B cell (primary cell): ENCODE measurements around the gene PLA2G5.

Experiments used
- EZH2 ChIP-seq: IDR thresholded peaks from 2 replicates; pipeline ENCODE4 v1.6.1; 2012; ENCODE audit warnings: borderline replicate concordance, low read depth, mild to moderate bottlenecking, moderate library complexity, low read length; ENCODE audit not compliant: insufficient read depth, poor library complexity, severe bottlenecking
- TF ChIP-seq, protein P1 (sequence below): fragments of 200-600 bp; IDR thresholded peaks from one replicate; pipeline ENCODE4 v1.8.0; 2022; ENCODE audit warnings: antibody characterized with exemption, mild to moderate bottlenecking

DNA sequence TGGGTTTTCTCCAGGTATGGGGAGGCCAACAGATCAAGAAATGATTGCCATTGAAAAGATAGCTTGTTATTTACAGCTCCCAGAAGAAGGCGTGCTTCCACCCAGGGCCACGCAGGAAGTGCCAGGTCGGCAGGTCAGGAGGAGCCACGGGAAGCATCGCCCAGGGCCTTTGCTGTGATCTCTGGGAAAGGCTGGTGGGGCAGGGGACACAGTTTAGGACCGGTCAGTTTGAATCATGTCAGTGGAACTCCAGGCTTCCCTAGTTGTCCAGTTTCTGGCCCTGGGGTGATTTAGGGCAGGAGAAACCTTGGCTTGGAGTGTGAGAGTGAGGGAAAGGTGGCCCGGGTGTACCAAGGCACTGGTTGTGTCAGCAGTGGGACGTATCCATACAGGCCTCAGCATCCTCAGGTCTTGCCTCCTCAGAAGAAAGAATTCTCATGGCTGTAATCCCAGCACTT lies 11.4 kb downstream of the PLA2G5 start:
- TF ChIP-seq, protein P1, sequence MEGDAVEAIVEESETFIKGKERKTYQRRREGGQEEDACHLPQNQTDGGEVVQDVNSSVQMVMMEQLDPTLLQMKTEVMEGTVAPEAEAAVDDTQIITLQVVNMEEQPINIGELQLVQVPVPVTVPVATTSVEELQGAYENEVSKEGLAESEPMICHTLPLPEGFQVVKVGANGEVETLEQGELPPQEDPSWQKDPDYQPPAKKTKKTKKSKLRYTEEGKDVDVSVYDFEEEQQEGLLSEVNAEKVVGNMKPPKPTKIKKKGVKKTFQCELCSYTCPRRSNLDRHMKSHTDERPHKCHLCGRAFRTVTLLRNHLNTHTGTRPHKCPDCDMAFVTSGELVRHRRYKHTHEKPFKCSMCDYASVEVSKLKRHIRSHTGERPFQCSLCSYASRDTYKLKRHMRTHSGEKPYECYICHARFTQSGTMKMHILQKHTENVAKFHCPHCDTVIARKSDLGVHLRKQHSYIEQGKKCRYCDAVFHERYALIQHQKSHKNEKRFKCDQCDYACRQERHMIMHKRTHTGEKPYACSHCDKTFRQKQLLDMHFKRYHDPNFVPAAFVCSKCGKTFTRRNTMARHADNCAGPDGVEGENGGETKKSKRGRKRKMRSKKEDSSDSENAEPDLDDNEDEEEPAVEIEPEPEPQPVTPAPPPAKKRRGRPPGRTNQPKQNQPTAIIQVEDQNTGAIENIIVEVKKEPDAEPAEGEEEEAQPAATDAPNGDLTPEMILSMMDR: no peak
- TF ChIP-seq EZH2: no peak
